ENCODE data around the gene NR4A1.

DNA sequence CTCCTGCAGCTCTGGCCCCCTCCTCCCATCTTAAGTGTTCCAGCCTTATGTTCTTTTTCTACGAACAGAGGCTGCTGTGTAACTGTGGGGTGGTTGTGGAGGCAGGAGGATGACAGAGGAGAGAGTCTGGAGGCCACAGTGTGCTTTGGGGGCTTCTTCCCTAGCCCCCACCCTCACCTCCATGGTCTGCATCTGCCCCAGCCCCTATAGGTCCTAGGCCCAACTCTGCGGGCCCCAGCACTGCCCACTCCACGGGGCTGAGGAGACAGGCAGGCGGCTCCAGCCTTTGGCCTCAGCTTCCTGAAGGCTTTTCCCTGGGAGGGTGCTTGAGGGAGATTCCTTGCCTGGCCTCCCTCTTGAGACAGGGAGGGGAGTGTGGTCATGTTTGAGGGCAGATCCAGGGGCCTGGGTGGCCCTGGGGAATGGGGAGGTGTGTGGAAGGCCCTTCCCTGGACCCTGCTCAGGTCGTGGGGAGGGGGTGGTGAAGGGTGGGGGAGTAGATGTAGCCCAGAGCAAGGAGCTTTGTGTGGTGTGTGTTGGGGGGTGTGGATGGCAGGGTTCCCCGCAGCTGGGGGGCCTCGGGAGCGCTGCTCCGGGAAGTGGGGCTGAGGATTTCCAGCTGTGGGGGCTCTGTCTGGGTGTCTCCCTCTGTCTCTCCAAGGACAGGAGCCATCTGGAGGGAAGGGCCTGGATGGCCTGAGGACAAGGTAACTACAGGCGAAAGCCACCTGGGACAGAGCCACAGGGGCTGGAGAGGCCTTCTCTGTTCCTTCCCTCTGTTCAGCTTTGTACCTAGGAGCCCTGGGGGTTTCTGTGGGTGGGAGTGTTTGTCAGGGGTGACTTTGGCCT lies 29.4 kb downstream of the NR4A1 start:
- TF ChIP-seq, protein P1, sequence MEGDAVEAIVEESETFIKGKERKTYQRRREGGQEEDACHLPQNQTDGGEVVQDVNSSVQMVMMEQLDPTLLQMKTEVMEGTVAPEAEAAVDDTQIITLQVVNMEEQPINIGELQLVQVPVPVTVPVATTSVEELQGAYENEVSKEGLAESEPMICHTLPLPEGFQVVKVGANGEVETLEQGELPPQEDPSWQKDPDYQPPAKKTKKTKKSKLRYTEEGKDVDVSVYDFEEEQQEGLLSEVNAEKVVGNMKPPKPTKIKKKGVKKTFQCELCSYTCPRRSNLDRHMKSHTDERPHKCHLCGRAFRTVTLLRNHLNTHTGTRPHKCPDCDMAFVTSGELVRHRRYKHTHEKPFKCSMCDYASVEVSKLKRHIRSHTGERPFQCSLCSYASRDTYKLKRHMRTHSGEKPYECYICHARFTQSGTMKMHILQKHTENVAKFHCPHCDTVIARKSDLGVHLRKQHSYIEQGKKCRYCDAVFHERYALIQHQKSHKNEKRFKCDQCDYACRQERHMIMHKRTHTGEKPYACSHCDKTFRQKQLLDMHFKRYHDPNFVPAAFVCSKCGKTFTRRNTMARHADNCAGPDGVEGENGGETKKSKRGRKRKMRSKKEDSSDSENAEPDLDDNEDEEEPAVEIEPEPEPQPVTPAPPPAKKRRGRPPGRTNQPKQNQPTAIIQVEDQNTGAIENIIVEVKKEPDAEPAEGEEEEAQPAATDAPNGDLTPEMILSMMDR (conservative IDR thresholded peaks at IDR 0.05; ENCODE audit: low read length), result no peak
- no peak for TF ChIP-seq EZH2phosphoT487 (IDR thresholded peaks at IDR 0.05; ENCODE audit: borderline replicate concordance)
